GM12801 (cell line): Measurements from ENCODE around the gene ZMYND12.

Experiments used
- TF ChIP-seq, protein P1 (sequence below): IDR thresholded peaks from one replicate; pipeline ENCODE4 v1.5.1; 2011; ENCODE audit warnings: control low read depth; ENCODE audit not compliant: insufficient read length; ENCODE audit errors: extremely low read depth

ZMYND12 gene

DNA sequence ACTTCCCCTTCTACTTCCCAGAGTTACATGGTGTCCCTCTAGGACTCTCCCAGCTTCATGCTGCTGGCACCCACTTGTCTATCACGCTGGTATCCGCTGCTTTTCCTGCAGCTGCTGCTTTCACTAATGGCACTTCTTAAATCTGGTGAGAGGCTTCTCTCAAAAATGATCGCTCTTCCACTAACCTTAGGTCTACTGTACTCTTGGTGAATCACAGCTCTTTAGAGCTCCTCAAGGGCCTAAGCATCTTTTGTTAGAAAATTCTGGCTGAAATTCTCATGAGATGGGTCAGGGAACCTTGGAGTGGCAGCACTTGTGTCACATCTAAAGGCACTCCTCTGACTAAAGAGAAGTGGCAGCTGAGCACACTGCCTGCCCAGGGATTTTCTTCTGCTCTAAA lies 32.1 kb downstream of the ZMYND12 start:
- TF ChIP-seq, protein P1, sequence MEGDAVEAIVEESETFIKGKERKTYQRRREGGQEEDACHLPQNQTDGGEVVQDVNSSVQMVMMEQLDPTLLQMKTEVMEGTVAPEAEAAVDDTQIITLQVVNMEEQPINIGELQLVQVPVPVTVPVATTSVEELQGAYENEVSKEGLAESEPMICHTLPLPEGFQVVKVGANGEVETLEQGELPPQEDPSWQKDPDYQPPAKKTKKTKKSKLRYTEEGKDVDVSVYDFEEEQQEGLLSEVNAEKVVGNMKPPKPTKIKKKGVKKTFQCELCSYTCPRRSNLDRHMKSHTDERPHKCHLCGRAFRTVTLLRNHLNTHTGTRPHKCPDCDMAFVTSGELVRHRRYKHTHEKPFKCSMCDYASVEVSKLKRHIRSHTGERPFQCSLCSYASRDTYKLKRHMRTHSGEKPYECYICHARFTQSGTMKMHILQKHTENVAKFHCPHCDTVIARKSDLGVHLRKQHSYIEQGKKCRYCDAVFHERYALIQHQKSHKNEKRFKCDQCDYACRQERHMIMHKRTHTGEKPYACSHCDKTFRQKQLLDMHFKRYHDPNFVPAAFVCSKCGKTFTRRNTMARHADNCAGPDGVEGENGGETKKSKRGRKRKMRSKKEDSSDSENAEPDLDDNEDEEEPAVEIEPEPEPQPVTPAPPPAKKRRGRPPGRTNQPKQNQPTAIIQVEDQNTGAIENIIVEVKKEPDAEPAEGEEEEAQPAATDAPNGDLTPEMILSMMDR = no peak

DNA sequence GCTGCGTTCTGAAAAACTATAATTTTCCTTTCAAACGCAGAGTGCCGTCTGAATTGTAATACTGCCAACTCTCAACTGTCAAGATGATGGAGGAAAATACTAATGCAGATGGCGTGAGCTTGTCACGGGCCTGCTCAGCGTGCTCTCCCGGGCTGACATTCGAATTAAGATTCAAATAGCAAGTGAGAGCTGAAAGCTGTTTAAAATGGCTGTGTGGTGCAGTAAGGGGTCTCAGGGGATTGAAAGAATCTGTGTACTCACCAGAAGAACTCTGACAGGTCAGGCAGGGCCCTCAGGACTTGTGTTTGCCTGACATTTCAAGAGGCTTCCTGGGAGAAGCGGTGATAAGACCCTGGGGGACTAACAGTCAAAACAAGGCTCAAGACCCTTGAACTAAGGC lies 33.1 kb downstream of the ZMYND12 start:
- TF ChIP-seq, protein P1 = no peak

DNA sequence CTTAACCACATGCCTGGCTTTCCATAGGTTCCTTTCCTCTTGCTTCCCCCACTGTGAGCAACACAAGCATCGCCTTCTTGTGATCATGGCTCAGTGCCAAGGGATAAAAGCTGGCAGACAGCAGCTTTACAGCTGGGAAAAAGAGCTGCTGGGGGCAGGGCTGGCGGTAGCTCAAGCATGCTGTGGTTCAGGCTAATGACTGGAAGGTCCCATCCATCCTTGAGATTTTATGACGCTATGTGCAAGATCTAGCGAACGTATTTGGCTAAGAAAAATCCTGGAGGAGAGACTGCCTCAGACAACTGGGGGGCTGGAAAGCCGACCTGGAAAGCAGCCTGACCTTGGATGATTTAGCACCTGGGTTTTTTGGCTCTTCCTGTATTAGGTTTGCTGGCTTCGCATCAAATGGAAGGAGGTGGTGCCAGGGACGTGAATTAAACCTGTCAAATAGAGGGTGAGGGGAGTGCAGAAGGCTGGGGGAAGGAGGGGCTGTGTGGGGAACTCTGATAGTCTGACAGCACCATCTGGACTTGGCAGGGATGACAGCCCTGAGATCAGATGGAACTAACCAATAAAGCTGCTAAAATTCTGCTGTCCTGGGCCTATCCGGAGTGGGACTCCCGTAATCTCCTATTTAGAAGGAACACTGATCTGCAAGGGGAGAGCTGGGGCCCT lies 34.8 kb downstream of the ZMYND12 start:
- TF ChIP-seq, protein P1 = no peak

DNA sequence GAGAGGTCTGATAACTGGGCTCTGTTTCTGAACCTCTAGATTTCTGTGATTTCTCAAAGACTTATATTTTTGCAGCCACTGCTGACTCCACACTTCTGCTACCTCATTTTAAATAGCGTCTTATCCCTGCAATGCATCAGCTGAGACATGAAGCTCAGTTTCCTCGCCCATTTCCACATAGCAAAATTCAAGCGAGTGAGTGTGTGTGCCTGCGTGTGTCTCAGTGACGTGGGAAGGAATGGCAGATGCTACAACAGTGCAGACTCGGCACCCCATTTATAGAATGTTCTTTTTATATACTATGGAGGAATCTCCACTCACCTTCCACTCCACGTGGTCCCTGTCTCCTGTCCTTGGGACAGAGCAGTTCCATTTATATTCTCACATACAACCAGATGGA lies 35.7 kb downstream of the ZMYND12 start:
- TF ChIP-seq, protein P1 = no peak

DNA sequence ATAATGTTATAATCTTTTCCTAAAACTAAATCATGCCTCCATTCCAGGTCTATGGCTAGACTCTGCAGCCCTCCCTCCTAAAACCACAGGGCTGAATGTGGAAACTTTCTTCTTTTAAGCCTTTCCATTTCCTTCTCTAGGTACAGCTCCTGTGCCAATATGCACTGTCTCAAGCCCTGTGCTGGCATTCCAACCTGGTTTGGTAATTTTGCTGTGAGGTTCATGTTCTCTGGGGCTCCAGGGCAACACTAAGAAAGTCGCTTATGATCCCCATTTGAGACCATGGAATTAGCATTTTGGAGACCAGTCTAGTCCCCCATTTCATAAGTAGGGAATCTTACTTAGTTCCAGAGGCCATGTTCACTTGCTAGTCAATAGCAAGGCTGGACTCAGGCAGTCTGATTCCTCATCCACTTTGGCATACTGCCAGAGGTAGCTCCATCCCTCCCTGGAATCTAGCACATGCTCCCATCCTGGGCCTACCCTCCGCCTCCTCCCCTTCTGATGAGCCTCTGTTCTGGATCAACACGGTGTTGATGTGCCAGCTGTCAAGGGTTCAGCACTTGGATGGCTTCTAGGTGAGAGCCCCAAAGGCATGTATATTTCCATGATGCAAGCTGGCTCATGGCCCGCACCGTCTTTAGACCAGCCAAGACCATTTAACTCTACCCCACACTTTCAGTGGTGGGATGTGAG lies 36.5 kb downstream of the ZMYND12 start:
- TF ChIP-seq, protein P1 = no peak

DNA sequence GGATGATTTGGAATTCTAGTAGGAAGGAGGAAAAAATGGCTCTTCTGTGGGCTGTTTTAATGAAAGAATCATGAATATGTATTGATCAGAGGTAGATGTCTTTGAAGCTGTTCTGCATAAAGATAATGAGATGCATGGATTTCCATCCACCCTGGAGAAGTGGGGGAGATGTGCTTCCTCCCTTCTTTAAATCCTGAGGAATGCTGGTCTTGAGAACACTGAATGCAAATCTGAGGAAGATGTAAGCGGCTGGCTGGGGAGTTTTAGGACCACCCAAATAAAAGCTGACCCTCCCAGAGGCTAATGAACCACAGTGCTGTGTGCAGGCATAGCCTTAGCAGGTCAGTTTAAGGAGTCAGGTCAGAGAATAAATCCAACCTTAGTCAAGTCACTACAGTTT lies 37.3 kb downstream of the ZMYND12 start:
- TF ChIP-seq, protein P1 = no peak

DNA sequence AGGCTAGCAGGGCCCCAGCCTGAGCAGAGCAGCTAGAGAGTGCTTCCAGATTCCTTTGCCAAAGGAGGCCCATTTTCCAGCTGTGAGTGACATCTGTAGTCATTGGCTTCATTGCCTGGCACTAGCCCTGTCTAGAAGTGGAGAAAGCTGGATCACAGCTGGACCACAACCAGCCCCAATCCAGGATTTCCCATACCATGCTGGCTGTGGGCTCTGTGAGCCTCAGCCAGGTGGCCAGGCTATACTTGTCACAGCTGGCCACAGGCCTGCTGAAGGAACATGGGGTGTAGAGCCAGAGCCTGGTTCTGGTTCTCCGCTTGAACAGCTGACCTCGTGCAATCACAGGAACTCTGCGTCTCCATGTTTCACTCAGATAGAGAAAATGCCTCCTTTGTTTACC lies 38.7 kb downstream of the ZMYND12 start:
- TF ChIP-seq, protein P1 = no peak
